ENCODE measurements around the gene CD86.
"Not testable (repeated sequence)": the region's sequence is repeated elsewhere in the genome, so short reads cannot be mapped to it uniquely, and the experiment has no call there.

The CD86 gene

GRCh38 chr3:122112754-122113153, 57.6 kb downstream of the CD86 start:
- H3K4me3 ChIP-seq (ENCODE audit: low read depth, low read length), result no peak overlapping the region
- no peak for DNase-seq (ENCODE audit: low read depth)

DNA sequence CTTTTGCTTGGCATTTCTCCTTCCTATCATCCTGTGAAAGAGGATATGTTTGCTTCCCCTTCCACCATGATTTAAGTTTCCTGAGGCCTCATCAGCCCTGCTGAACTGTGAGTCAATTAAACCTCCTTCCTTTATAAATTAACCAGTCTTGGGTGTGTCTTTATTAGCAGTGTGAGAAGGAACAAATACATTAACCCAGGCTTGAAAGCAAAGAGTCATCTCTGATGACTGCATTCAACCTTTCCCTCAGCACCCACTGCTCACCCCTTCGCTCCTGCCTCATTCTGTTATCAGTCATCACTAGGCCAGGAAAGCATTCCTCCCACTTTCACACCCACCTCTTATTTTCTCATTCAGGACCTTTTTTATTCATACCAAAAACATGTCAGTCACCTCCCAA, 68.7 kb downstream of the CD86 start:
- H3K4me3 ChIP-seq (ENCODE audit: low read depth, low read length), result no peak overlapping the region
- DNase-seq (ENCODE audit: low read depth), result no peak

GRCh38 chr3:122132949-122133540, 77.9 kb downstream of the CD86 start:
- H3K4me3 ChIP-seq (ENCODE audit: low read depth, low read length), result no peak overlapping the region
- no peak for DNase-seq (ENCODE audit: low read depth)

DNA sequence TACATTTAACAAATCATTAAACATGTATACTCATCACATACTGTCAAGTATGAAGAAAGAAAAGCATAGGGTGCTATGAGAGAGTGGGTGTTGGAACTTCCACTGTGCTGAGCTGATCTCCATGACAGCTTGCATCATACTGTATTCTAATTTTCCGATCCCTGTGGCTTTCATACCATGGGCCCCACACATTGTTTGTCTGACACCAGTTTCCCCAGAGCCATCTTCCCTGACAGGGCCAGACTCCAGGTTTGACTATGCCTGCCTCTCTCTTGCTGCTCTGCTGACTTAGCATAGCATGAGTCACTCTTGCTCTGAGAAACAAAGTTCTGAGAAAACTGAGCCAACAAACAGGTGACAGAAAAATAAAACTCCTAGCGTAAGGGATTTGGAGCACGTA, 91.3 kb downstream of the CD86 start:
- H3K4me3 ChIP-seq (ENCODE audit: low read depth, low read length), result no peak overlapping the region
- no peak for DNase-seq (ENCODE audit: low read depth)

GRCh38 chr3:122148941-122149627, 93.9 kb downstream of the CD86 start:
- H3K4me3 ChIP-seq (ENCODE audit: low read depth, low read length), result no peak overlapping the region
- DNase-seq (ENCODE audit: low read depth), result no peak

DNA sequence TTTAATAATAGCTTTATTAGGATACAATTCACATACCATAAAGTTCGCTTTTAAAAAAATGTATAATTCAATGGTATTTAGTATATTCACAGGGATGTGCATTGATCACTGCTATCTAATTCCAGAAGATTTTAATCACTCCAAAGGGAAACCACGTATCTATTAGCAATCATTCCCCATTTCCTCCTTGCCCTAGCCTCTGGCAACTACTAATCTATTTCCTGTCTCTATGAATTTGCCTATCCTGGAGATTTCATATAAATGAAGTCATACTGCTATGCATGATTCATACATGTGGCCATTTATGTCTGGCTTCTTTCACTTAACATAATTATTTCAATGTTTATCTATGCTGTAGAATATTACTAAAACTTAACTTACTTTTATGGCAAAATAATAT, 96.3 kb downstream of the CD86 start:
- no peak for DNase-seq (ENCODE audit: low read depth)
- H3K4me3 ChIP-seq (ENCODE audit: low read depth, low read length), result no peak overlapping the region

DNA sequence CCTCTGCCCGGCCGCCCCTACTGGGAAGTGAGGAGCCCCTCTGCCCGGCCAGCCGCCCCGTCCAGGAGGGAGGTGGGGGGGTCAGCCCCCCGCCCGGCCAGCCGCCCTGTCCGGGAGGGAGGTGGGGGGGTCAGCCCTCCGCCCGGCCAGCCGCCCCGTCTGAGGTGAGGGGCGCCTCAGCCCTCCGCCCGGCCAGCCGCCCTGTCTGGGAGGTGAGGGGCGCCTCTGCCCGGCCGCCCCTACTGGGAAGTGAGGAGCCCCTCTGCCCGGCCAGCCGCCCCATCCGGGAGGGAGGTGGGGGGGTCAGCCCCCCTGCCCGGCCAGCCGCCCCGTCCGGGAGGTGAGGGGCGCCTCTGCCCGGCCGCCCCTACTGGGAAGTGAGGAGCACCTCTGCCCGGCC, 109.8 kb downstream of the CD86 start:
- DNase-seq (ENCODE audit: low read depth); H3K4me3 ChIP-seq (ENCODE audit: low read depth, low read length): not testable (repeated sequence)

DNA sequence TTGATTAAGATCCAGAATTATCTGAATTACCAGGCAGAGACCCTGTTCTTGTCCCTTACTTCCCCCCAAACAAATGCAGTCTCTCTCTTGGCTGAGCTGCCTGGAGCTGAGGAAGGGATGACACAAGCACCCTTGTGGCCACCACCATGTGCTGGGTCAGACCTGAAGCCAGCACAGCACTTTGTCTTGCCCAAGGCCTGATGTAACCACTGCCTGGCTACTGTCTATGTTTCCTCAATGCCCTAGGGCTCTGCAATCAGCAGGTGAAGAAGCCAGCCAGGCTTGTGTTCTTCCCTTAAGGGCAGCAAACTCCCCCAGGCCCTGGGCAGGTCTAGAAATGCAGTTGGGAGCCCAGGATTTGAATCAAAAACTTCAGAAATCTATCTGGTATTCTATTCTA, 112.5 kb downstream of the CD86 start:
- DNase-seq (ENCODE audit: low read depth), result no peak
- H3K4me3 ChIP-seq (ENCODE audit: low read depth, low read length), result no peak overlapping the region

GRCh38 chr3:122168044-122168443, 112.9 kb downstream of the CD86 start:
- H3K4me3 ChIP-seq (ENCODE audit: low read depth, low read length), result no peak overlapping the region
- DNase-seq (ENCODE audit: low read depth), result no peak

GRCh38 chr3:122169911-122170310, 114.7 kb downstream of the CD86 start:
- DNase-seq (ENCODE audit: low read depth), result no peak

More at GRCh38 chr3:122169911-122170310, 114.7 kb downstream of the CD86 start:
- no peak overlapping the region for H3K4me3 ChIP-seq (ENCODE audit: low read depth, low read length)

Measured in skeletal muscle cell (primary cell).